ENCODE measurements around the gene UBE2G2. TPM values are rescaled to one million over a fixed set of nuclear protein-coding genes. Genes with fewer than 3 reads are reported as not detected.

The UBE2G2 gene
- total and polyA plus RNA-seq, 4 donors, result 27.4 to 83.5 (median 40.9) TPM

- TF ChIP-seq, protein P1, sequence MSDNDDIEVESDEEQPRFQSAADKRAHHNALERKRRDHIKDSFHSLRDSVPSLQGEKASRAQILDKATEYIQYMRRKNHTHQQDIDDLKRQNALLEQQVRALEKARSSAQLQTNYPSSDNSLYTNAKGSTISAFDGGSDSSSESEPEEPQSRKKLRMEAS (IDR thresholded peaks at IDR 0.05), result no peak
- TF ChIP-seq GABPA (IDR thresholded peaks at IDR 0.05 in 1 of 2, conservative IDR thresholded peaks at IDR 0.05 in 1 of 2) (no peak), HNF4A (conservative IDR thresholded peaks at IDR 0.05) (no peak), NR2F2 (IDR thresholded peaks at IDR 0.05) (no peak), JUND (IDR thresholded peaks at IDR 0.05) (no peak), FOXA2 (IDR thresholded peaks at IDR 0.05) (no peak), EGR1 (IDR thresholded peaks at IDR 0.05; ENCODE audit: low read depth in 2 of 2) (no peak), RAD21 (IDR thresholded peaks at IDR 0.05) (no peak), RXRA (IDR thresholded peaks at IDR 0.05) (no peak), YY1 (IDR thresholded peaks at IDR 0.05) (no peak)
Measured at GRCh38 chr21:44724196-44724595, 77.4 kb downstream of the UBE2G2 start (continued).

DNA sequence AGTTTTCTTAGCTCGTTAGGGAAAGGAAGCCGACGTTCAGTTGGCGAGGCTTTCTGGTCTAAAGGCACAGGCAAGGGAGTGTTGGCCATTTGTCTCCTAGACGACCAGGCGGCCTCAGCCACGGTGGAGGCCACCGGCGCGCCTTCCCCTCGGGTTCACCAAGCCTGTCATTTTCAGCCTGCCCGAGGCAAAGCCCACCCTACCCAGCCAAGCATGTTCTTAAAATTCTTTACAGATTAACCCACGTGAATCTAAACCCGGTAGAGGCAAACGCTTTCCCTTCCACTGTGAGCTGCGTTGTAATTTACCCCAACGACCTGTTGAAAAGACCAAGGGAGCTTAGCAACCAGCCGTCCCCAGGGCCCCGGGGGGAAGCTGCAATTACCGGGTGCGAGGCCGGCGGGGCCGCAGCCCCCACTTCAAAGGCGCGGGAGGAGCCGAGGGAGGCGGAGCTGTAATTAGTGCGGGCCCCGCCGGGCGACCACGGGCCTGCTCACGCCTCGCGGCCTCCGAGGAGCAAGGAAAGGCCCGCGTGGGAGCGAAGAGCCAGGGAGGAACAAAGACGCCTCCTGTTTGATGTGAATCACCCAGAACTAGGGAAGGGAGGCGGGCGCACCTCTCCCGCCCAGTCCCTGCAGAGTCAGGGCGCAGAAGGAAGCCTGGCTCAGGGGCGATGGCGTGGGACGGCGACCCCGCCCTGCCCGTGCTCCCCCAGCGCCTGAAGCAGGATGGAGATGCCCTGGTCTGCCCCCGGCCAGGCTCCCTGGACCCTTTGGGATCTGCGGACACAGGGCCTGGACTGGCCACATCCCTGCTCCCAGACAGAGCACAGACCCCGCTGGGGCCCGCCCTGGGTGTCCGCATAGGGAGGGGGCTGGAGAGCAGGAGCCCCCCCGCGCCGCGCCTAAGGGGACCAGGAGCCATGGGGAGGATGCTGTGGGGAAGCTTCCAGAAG, 78.2 kb downstream of the UBE2G2 start:
- Histone ChIP-seq H3K27me3 (ENCODE audit: control insufficient read depth in 4 of 4, insufficient read depth in 4 of 4, low read length in 3 of 4) (peaks cover 0 to 19% (median 6%) of the 10 kb centered on the region in 4 donors), H3K9me3 (ENCODE audit: control insufficient read depth in 4 of 4, low read length in 3 of 4) (no peaks in the 10 kb centered on the region), H3K36me3 (ENCODE audit: control insufficient read depth in 4 of 4, insufficient read depth in 3 of 4, low read depth in 1 of 4, low read length in 3 of 4) (no peaks in the 10 kb centered on the region), H3K27ac (ENCODE audit: low read depth in 1 of 2, low read length in 2 of 2) (no peak overlapping the region), H3K4me1 (ENCODE audit: control insufficient read depth in 4 of 4, insufficient read depth in 4 of 4, low read length in 3 of 4) (peaks cover 0 to 3% (median 0%) of the 10 kb centered on the region in 4 donors), H3K9ac (ENCODE audit: low read depth in 1 of 2, low read length in 2 of 2) (no peak overlapping the region), H3K4me3 (ENCODE audit: low read depth in 1 of 3, low read length in 3 of 3) (no peak overlapping the region)
- no peak for DNase-seq (ENCODE audit: low spot score)
- WGBS, result 26% methylated on average over 61 of the region's 61 CpGs
- TF ChIP-seq REST (IDR thresholded peaks at IDR 0.05) (no peak), RAD21 (IDR thresholded peaks at IDR 0.05) (no peak), TAF1 (conservative IDR thresholded peaks at IDR 0.05) (no peak), EGR1 (IDR thresholded peaks at IDR 0.05; ENCODE audit: low read depth in 2 of 2) (no peak), HNF4G (IDR thresholded peaks at IDR 0.05) (no peak), NR2F2 (IDR thresholded peaks at IDR 0.05) (no peak), ZBTB33 (IDR thresholded peaks at IDR 0.05) (no peak), YY1 (IDR thresholded peaks at IDR 0.05) (no peak), SP1 (IDR thresholded peaks at IDR 0.05) (no peak), ATF3 (IDR thresholded peaks at IDR 0.05) (no peak), FOXA2 (IDR thresholded peaks at IDR 0.05) (no peak), JUND (IDR thresholded peaks at IDR 0.05) (no peak)
- TF ChIP-seq, protein P2, sequence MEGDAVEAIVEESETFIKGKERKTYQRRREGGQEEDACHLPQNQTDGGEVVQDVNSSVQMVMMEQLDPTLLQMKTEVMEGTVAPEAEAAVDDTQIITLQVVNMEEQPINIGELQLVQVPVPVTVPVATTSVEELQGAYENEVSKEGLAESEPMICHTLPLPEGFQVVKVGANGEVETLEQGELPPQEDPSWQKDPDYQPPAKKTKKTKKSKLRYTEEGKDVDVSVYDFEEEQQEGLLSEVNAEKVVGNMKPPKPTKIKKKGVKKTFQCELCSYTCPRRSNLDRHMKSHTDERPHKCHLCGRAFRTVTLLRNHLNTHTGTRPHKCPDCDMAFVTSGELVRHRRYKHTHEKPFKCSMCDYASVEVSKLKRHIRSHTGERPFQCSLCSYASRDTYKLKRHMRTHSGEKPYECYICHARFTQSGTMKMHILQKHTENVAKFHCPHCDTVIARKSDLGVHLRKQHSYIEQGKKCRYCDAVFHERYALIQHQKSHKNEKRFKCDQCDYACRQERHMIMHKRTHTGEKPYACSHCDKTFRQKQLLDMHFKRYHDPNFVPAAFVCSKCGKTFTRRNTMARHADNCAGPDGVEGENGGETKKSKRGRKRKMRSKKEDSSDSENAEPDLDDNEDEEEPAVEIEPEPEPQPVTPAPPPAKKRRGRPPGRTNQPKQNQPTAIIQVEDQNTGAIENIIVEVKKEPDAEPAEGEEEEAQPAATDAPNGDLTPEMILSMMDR (IDR thresholded peaks at IDR 0.05; ENCODE audit: low read depth, low read length, missing input control), result no peak
